Measurements from ENCODE around the gene KRTAP19-1.
"Not testable (repeated sequence)": the region's sequence is repeated elsewhere in the genome, so short reads cannot be mapped to it uniquely, and the experiment has no call there.

The KRTAP19-1 gene

DNA sequence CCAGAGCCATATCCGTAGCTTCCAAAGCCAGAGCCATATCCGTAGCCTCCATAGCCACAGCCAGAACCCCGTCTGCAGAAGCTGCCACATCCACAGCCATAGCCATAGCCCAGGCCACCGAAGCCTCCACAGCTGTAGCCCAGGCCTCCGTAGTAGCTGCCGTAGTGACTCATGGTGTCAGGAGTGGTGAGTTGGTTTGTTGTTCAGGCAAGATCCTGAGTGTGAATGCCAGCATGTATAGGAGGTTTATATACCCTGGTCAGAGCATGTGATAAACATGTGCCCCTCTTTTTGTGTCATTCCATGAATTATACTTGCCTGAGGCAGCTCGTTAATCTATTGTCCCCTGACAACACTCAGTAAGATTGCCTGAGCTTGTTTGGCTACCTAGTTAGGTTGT is at the start of gene KRTAP19-1:
TSS of gene KRTAP19-1 (minus strand) at position 223 of the 400 bp plus-strand sequence. CDS start at position 173, 50 bp downstream.
- TF ChIP-seq, protein P1, sequence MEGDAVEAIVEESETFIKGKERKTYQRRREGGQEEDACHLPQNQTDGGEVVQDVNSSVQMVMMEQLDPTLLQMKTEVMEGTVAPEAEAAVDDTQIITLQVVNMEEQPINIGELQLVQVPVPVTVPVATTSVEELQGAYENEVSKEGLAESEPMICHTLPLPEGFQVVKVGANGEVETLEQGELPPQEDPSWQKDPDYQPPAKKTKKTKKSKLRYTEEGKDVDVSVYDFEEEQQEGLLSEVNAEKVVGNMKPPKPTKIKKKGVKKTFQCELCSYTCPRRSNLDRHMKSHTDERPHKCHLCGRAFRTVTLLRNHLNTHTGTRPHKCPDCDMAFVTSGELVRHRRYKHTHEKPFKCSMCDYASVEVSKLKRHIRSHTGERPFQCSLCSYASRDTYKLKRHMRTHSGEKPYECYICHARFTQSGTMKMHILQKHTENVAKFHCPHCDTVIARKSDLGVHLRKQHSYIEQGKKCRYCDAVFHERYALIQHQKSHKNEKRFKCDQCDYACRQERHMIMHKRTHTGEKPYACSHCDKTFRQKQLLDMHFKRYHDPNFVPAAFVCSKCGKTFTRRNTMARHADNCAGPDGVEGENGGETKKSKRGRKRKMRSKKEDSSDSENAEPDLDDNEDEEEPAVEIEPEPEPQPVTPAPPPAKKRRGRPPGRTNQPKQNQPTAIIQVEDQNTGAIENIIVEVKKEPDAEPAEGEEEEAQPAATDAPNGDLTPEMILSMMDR (IDR thresholded peaks at IDR 0.05; ENCODE audit: low read length, missing control alignments): no peak
- no peak within 1 kb of the TSS for H3K4me3 ChIP-seq (replicated peaks; ENCODE audit: low read depth, low read length)
- no peak for DNase-seq (ENCODE audit: low read depth)

DNA sequence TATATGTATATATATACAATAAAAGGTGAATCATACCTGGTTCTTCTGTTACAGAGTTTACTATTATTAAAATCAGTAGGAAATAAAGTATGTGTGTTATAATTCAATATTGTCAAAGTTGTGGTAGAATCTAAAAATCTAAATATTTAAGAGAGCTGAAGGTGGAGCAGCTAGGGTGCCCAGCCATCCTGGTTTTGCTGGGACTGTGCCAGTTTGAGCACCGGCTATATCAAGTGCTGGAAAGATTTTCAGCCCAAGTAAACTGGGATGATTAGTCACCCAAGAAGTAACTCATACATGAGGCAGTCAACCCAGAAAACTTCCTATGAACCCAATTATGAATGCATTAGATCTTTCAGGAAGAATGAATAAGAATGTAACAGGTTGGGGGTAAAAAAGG is 38.7 kb upstream of the KRTAP19-1 start:
- TF ChIP-seq, protein P1 (IDR thresholded peaks at IDR 0.05; ENCODE audit: low read length, missing control alignments): no peak
- DNase-seq (ENCODE audit: low read depth): no peak
- H3K4me3 ChIP-seq (replicated peaks; ENCODE audit: low read depth, low read length): no peak overlapping the region

DNA sequence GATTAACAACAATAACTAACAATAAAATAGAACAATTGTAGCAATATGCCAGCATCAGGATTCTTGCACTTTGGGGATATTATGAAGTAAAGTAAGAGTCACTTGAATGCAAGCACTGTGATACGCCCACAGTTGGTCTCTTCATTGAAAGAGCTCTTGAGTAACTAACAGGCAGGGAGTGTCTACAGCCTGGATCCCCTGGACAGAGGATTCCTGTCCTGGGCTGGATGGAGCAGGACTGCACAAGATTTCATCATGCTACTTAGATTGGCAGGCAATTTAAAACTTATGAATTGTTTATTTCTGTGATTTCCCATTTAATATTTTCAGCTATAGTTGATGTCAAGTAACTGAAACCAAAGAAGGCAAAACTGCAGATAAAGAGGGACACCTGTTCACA is 35.5 kb upstream of the KRTAP19-1 start:
- DNase-seq (ENCODE audit: low read depth): no peak
- TF ChIP-seq, protein P1 (IDR thresholded peaks at IDR 0.05; ENCODE audit: low read length, missing control alignments): no peak
- no peak overlapping the region for H3K4me3 ChIP-seq (replicated peaks; ENCODE audit: low read depth, low read length)

DNA sequence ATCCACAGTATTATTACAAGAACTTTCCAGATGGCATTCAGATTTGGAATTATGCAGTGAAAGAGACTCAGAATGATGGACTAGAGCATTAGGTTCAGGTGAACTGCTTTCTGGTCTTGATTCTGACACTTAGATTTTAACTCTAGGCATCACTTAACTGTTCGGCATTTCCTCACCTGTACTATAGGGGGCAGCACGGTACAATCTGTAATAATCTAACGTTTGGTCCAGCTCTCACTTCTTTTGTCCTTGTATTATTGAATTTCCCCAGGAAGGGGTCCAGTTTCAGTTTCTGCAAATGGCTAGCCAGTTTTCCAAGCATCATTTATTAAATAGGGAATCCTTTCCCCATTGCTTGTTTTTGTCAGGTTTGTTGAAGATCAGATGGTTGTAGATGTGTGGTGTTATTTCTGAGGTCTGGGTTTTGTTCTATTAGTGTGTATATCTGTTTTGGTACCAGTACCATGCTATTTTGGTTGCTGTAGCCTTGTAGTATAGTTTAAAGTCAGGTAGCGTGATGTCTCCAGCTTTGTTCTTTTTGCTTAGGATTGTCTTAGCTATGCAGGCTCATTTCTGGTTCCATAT is 25.5 kb upstream of the KRTAP19-1 start:
- not testable (repeated sequence) for H3K4me3 ChIP-seq (replicated peaks; ENCODE audit: low read depth, low read length); DNase-seq (ENCODE audit: low read depth)

DNA sequence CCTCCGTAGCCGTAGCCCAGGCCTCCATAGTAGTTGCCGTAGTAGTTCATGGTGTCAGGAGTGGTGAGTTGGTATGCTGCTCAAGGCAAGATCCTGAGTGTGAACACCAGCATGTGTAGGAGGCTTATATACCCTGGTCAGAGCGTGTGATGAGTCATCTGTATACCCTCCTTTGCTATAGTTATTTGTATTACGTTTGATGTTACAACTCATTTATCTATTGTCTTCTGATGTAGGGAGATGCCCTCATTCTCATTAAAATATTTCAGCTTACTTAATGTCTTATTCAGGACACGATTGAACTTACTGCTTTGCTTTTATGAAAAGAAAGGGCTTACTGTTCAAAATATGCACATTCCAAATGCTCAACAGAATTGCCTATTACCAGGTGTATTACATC is 21.9 kb upstream of the KRTAP19-1 start, which contains the start of gene KRTAP19-5:
TSS of gene KRTAP19-5 (minus strand) at position 101 of the 400 bp plus-strand sequence. CDS start at position 50, 51 bp downstream.
- H3K4me3 ChIP-seq (replicated peaks; ENCODE audit: low read depth, low read length): no peak within 1 kb of the TSS
- DNase-seq (ENCODE audit: low read depth): no peak
- TF ChIP-seq, protein P1 (IDR thresholded peaks at IDR 0.05; ENCODE audit: low read length, missing control alignments): no peak

DNA sequence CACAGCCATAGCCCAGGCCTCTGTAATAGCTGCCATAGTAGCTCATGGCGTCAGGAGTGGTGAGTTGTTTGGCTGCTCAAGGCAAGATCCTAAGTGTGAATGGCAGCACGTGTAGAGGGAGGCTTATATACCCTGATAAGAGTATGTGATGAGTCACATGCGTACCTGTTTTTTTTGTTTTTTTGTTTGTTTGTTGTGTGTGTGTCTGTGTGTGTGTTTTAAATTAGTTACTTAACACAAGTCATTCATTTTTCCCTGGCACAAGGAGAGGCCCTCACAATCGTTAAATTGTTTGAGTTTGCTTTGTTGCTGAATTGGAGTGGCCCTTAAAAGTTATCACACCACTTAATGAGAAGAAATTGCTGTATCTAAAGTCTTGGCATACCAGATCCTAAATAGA is 16.9 kb upstream of the KRTAP19-1 start, which contains the start of gene KRTAP19-4:
TSS of gene KRTAP19-4 (minus strand) at position 101 of the 400 bp plus-strand sequence. CDS start at position 46, 55 bp downstream.
- no peak within 1 kb of the TSS for H3K4me3 ChIP-seq (replicated peaks; ENCODE audit: low read depth, low read length)
- DNase-seq (ENCODE audit: low read depth): no peak
- TF ChIP-seq, protein P1 (IDR thresholded peaks at IDR 0.05; ENCODE audit: low read length, missing control alignments): no peak

DNA sequence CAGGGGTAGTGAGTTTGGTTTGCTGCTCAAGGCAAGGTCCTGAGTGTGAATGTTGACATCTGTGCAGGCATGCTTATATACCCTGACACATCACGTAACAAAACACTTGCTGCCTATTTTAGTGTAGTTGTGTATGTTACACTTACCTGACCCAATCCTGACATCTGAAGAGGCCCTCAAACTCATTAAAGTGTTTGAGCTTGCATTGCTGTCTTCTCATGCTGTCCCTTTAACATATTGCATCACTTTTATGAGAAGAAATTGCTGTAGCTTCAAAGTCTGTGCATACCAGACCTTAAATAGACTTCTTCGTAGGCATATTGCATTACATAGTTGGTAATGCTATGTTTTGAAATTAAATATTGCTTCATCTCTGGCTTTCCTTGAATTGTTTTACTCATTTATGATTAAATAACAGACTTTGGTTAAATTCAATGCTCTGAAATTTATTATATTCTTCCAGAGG is 11.8 kb upstream of the KRTAP19-1 start, which contains the start of gene KRTAP19-3:
TSS of gene KRTAP19-3 (minus strand) at position 51 of the 466 bp plus-strand sequence. CDS start 56 bp downstream, outside the sequence.
- no peak within 1 kb of the TSS for H3K4me3 ChIP-seq (replicated peaks; ENCODE audit: low read depth, low read length)
- DNase-seq (ENCODE audit: low read depth): no peak
- TF ChIP-seq, protein P1 (IDR thresholded peaks at IDR 0.05; ENCODE audit: low read length, missing control alignments): no peak
